ENCODE results near the gene ZNF837. TPM values are rescaled to one million over a fixed set of nuclear protein-coding genes. Genes with fewer than 3 reads are reported as not detected.
A peak's percentile ranks its signal among the peaks of the same experiment; 100 is the strongest.

The ZNF837 gene
- total RNA-seq, 1 experiment from 2014 or later = 3.3 TPM

DNA sequence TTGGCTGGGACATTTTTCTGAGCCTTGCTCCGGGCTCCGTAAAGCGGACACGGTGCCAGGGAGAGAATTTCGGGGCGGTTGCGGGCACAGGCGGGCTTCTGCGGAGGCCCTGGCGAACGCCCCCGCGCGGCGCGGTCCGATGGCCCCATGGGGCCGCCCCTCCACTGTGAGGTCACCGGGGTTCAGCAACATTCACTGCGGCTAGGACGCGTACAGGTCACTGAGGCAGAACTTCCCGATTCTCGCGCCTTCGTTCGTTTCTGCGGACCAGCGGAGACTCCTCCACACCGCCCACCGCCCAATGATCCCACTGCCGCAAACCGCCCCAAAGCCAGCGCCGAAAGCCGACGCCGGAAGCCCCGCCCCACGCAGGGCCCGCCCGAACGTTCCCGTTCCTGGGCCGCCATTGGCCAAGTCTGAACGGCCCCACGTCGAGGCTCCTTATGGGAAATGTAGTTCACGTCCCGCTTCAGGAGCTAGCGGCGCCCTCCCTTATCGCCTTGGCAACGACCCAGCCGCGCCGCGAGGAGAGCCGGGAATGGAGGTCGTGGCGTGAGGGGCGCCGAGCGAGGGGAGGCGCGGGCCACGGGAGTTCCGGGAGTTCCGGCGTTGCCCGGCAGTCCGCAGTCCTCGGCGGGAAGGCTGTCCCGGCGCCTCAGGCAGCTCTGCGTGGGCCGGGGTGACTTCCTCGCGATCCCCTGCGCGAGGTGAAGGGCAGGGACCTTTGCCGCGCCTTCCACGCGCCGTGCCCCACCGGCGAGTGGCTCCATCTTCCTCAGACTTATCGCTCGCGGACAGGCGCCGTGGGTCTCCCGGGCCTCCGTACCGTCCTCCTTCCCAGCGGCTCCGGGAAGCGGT lies 27.6 kb upstream of the ZNF837 start, which contains the start of gene ZNF584:
TSS of gene ZNF584 (plus strand) at position 498 of the 858 bp plus-strand sequence. CDS start 499 bp downstream, outside the sequence.
- H3K4me3 ChIP-seq = peak within 1 kb of the TSS; percentile 73
- intact Hi-C loops (cut with micrococcal nuclease; ENCODE audit: unreplicated experiment) = loop anchor here (1.0 to 5.0 kb wide), 4 partner anchors 27 to 58 kb away; partner anchors contain the start of genes ZNF324, ZNF324B, ZNF497 and ZNF837
- no TSS peak for BruUV-seq (replicated peaks)
- peak; percentile 76 to 91 for DNase-seq
- no peak for TF ChIP-seq EZH2 (IDR thresholded peaks at IDR 0.05; ENCODE audit: low read depth)
- TF ChIP-seq, protein P1, sequence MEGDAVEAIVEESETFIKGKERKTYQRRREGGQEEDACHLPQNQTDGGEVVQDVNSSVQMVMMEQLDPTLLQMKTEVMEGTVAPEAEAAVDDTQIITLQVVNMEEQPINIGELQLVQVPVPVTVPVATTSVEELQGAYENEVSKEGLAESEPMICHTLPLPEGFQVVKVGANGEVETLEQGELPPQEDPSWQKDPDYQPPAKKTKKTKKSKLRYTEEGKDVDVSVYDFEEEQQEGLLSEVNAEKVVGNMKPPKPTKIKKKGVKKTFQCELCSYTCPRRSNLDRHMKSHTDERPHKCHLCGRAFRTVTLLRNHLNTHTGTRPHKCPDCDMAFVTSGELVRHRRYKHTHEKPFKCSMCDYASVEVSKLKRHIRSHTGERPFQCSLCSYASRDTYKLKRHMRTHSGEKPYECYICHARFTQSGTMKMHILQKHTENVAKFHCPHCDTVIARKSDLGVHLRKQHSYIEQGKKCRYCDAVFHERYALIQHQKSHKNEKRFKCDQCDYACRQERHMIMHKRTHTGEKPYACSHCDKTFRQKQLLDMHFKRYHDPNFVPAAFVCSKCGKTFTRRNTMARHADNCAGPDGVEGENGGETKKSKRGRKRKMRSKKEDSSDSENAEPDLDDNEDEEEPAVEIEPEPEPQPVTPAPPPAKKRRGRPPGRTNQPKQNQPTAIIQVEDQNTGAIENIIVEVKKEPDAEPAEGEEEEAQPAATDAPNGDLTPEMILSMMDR (conservative IDR thresholded peaks at IDR 0.05) = no peak
- 0 out of 2 replicates have a peak, but pooled peaks cover 13% of the 10 kb centered on the region for H3K79me2 ChIP-seq (ENCODE audit: low read depth)
- H3K4me1 ChIP-seq (replicated peaks; ENCODE audit: insufficient read depth) = peaks cover 12% of the 10 kb centered on the region
- H4K20me1 ChIP-seq (ENCODE audit: insufficient read depth) = no peaks in the 10 kb centered on the region
- CTCF ChIA-PET = no interaction called here
- POLR2A ChIA-PET (ENCODE audit: unreplicated experiment) = interaction anchor here (0.6 to 0.7 kb wide), 6 partner anchors 14 to 1043 kb away, joined by 3 to 5 read pairs (median 4); partner anchors contain the start of genes ZNF324B and ZNF497
- no peaks in the 10 kb centered on the region for H3K9me3 ChIP-seq (ENCODE audit: insufficient read depth, low read depth)
- H3K9me2 ChIP-seq (ENCODE audit: insufficient read depth) = no peaks in the 10 kb centered on the region
- H3K4me2 ChIP-seq = peak within 1 kb of the TSS; percentile 86
- H3F3A ChIP-seq (ENCODE audit: insufficient read depth, low read depth) = peaks cover 3% of the 10 kb centered on the region; the same call in 1 of the 2 replicates
- peak within 1 kb of the TSS; percentile 9; the same call in 1 of the 2 replicates for H3K27ac ChIP-seq
- peak within 1 kb of the TSS; percentile 90 for H2AFZ ChIP-seq
- no peaks in the 10 kb centered on the region for H3K36me3 ChIP-seq (ENCODE audit: low read depth)
- no peaks in the 10 kb centered on the region for H3K27me3 ChIP-seq (ENCODE audit: insufficient read depth, low read depth)

DNA sequence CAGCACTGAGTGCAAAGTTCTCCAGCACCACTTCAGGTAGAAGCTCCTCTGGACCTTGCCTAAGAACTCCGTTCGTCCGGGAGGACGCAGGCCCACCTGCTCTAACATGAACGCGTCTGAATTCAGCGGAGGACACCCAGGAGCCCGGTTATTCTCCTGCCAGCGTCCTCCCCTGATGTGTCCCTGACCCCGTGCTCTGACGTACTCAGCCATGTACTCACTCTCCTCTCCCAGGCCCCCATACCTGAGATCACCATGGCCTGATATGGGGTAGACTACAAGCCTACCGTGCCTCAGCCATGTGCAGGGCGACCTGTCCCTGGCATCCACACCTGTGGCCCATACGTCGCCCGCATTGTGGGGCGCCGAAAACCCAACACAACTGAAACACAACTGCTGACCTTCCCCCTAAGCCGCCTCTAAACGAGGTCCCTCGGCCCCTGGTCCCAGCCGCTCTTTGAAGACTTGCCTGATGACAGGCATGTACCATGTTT lies 26.9 kb upstream of the ZNF837 start:
- Histone ChIP-seq H3K36me3 (ENCODE audit: low read depth) (no peaks in the 10 kb centered on the region), H2AFZ (peak overlapping the region; percentile 90), H4K20me1 (ENCODE audit: insufficient read depth) (no peaks in the 10 kb centered on the region), H3K9me2 (ENCODE audit: insufficient read depth) (no peaks in the 10 kb centered on the region), H3K27me3 (ENCODE audit: insufficient read depth, low read depth) (no peaks in the 10 kb centered on the region), H3K4me3 (peak overlapping the region; percentile 73), H3K9me3 (ENCODE audit: insufficient read depth, low read depth) (no peaks in the 10 kb centered on the region), H3K4me1 (replicated peaks; ENCODE audit: insufficient read depth) (peaks cover 12% of the 10 kb centered on the region), H3K4me2 (peak overlapping the region; percentile 86), H3F3A (ENCODE audit: insufficient read depth, low read depth) (peaks cover 3% of the 10 kb centered on the region; the same call in 1 of the 2 replicates), H3K79me2 (ENCODE audit: low read depth) (peaks cover 19% of the 10 kb centered on the region; the same call in 1 of the 2 replicates), H3K27ac (peak overlapping the region; percentile 9; the same call in 1 of the 2 replicates)
- ChIA-PET CTCF (no interaction called here), POLR2A (ENCODE audit: unreplicated experiment) (interaction anchor here (0.6 kb wide), 1 partner anchor 69 kb away, joined by 3 read pairs; no protein-coding TSS in a partner anchor)
- no peak for DNase-seq
- no peak for TF ChIP-seq EZH2 (IDR thresholded peaks at IDR 0.05; ENCODE audit: low read depth)
- TF ChIP-seq, protein P1 (conservative IDR thresholded peaks at IDR 0.05) = no peak
- intact Hi-C loops (cut with micrococcal nuclease; ENCODE audit: unreplicated experiment) = loop anchor here (1.0 to 5.0 kb wide), 4 partner anchors 26 to 59 kb away; partner anchors contain the start of genes ZNF324, ZNF324B, ZNF497 and ZNF837
- BruUV-seq (replicated peaks) = TSS peak; percentile 80

Data from PC-9 (cell line).